Activated T-helper 2 cell treated with anti-CD3 and anti-CD28 coated beads, Interferon-gamma antibody, Interleukin-2, Interleukin-4, amounts not matched to agents 10 μg/mL and 5 μg/mL and 100 μg/mL, durations not matched to agents 14 hours and 24 hours and 36 hours (primary cell): ENCODE data around the gene TXNRD2. TPM values are rescaled to one million over a fixed set of nuclear protein-coding genes. Genes with fewer than 3 reads are reported as not detected.
"Not testable (repeated sequence)": the region's sequence is repeated elsewhere in the genome, so short reads cannot be mapped to it uniquely, and the experiment has no call there.

Experiments
- DNase-seq: peaks from one replicate; pipeline ENCODE4 v3.0.0; 2021; ENCODE audit warnings: low spot score
- H3K27ac Mint-ChIP-seq: one replicate; pipeline ENCODE4 v1.8.0; 2021; ENCODE audit warnings: mixed read lengths
- H3K27me3 Mint-ChIP-seq: one replicate; pipeline ENCODE4 v1.8.0; 2021; ENCODE audit warnings: low read depth, mixed read lengths
- H3K36me3 Mint-ChIP-seq: one replicate; pipeline ENCODE4 v1.8.0; 2021; ENCODE audit warnings: low read depth, mixed read lengths
- H3K4me1 Mint-ChIP-seq: one replicate; pipeline ENCODE4 v1.8.0; 2021; ENCODE audit warnings: low read depth, mixed read lengths
- H3K4me3 Mint-ChIP-seq: one replicate; pipeline ENCODE4 v1.8.0; 2021; ENCODE audit warnings: low read depth, mild to moderate bottlenecking, moderate library complexity, mixed read lengths
- H3K9me3 Mint-ChIP-seq: one replicate; pipeline ENCODE4 v1.8.0; 2021; ENCODE audit warnings: mixed read lengths
- intact Hi-C: fragments of 100-400 bp; cut with micrococcal nuclease; formaldehyde crosslinking; loops from one replicate; pipeline ENCODE4 v1.15.1; 2023
- total RNA-seq: library from RNA; stranded (reverse); gene quantifications from 2 replicates; pipeline ENCODE4 v1.2.3, GENCODE V29; 2022

The TXNRD2 gene
- total RNA-seq, 1 donor from 2014 or later, result 19.9 TPM

DNA sequence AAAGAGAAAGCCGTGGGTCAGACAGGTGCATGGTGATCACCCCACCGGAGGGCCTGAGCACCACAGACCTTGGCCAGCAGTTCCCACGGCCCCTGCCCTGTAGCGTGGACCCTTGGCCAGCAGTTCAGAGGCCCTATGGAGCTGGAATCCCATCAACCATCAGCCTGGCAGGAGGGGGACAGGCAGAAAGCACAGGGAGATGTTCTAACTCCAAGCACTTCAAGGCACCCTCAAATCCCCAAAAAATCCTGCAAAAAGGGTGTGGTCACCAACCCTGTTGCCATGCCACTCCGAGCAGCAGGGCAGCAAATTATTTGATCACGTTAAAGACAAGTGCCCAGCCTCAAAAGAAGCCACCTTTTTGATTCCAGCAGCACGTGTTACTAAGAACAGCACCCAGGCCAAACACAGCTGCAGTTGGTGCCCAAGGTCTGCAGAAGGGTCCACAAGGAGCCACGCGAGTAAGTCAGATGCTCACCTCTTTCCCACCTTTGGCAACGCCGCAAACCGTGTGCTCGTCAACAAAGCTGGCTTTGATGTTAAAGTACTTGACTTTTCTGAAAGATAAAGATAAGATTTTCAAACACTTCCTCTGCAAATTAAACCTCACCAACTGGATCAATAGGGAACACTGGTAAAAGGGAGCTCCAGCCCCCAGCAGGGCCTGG is 26.2 kb downstream of the TXNRD2 start:
- peaks cover 23% of the 10 kb centered on the region for H3K36me3 Mint-ChIP-seq
- intact Hi-C loops, result no loop called here
- no peaks in the 10 kb centered on the region for H3K4me1 Mint-ChIP-seq
- H3K27ac Mint-ChIP-seq, result no peak overlapping the region
- H3K4me3 Mint-ChIP-seq, result no peak overlapping the region
- H3K27me3 Mint-ChIP-seq, result no peaks in the 10 kb centered on the region
- no peaks in the 10 kb centered on the region for H3K9me3 Mint-ChIP-seq
- DNase-seq, result no peak

DNA sequence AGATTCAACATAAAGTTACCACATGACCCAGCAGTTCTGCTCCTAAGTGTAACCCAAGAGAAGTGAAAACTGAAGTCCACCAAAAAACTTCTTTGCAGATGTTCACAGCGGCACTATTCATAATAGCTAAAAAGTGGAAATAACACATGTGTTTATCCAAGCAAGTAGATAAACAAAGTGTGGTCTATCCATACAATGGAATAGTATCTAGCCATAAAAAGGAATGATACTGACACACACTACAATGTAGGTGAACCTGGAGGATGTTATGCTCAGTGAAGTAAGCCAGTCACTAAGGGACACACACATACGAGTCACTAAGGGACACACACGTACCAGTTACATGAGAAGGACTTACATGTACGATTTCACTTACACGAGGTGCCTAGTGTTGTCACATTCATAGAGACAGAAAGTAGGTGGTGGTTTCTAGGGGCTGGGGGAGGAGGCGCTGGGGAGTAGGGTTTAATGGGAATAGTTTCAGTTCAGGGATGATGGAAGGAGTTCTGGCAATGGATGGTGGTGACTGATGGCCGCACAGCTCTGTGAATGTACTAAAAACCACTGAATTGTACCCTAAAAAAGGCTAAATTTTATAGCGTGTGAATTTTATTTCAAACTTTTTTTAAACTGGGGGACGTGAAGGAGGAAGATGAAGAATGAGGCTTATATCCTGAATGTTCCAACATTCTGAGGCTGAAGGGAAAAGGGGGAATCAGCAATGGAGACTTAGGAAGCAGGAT is 27.2 kb downstream of the TXNRD2 start:
- peaks cover 5% of the 10 kb centered on the region for H3K4me1 Mint-ChIP-seq
- H3K36me3 Mint-ChIP-seq, result peaks cover 25% of the 10 kb centered on the region
- no peak overlapping the region for H3K27ac Mint-ChIP-seq
- intact Hi-C loops, result no loop called here
- no peak for DNase-seq
- no peak overlapping the region for H3K4me3 Mint-ChIP-seq
- H3K27me3 Mint-ChIP-seq, result no peaks in the 10 kb centered on the region
- no peaks in the 10 kb centered on the region for H3K9me3 Mint-ChIP-seq

DNA sequence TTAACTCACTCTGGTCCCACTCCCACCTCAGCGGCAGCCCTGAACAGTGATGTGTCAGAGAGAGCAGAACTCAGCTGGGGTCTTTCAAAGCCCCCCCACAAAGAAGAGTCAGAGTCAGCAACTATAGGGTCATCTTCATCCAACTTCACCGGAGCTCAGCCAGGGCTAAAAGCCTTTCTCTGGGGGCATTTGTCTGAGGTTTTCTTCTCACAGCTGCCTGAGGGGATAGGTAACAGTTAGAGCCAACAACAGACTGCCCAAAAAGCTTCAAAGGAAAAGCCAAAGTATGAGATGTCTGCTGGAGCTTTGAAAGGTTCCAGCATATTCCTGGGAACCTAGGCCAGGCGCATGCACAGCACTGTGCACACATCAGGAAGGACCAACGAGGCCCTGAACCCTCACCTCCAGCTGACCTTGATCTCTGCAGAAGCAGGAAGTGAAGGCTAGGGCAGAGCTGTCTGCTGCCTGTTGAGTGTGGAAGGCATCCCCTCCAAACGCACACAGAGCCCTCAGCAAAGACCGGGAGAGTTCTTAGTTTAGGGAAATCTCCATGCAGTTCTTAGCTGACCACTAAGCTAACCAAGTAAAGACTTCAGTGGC is 28.2 kb downstream of the TXNRD2 start:
- H3K27me3 Mint-ChIP-seq, result no peaks in the 10 kb centered on the region
- peaks cover 25% of the 10 kb centered on the region for H3K36me3 Mint-ChIP-seq
- no peak for DNase-seq
- H3K27ac Mint-ChIP-seq, result no peak overlapping the region
- peaks cover 7% of the 10 kb centered on the region for H3K4me1 Mint-ChIP-seq
- no peaks in the 10 kb centered on the region for H3K9me3 Mint-ChIP-seq
- H3K4me3 Mint-ChIP-seq, result no peak overlapping the region
- intact Hi-C loops, result no loop called here

- H3K27ac Mint-ChIP-seq, result no peak overlapping the region
- intact Hi-C loops, result no loop called here
Measured at GRCh38 chr22:19912271-19912999, 29.2 kb downstream of the TXNRD2 start.

DNA sequence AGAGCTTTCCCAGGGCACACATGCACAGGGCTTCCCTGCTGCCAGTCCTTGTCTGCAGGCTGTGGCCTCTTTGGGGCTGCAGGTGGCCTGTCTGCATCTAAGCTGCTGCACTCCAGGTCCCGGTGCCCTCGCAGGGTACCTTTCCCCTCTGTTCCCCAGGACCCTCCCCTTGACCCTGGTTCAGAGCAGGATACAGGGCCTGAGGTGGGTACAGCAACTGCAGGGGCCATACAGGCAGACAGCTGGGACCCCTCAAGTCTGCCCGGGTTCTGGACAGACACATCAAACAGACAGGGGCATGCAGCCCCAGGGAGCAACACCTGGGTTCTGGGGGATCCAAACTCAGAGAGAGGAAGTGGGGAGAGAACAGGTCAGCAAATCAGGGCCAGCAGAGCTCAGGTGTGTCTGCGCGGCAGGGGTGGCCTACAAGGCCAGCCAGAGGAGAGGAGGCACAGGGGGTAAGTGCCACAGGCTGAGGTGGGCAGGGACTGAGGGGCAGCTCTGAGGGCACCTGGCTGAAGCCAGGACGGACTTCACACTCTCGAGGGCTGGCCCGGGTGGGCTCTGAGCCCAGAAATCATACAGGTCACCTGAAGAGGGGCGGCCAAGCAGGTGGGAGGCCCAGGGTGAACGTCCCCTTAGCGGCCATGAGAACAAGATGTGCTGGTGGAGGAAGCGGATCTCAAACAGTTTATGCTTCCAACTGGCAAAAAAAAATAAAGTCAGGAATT is 29.9 kb downstream of the TXNRD2 start:
- Mint-ChIP-seq H3K27ac (no peak overlapping the region), H3K4me3 (no peak overlapping the region), H3K27me3 (no peaks in the 10 kb centered on the region), H3K36me3 (peaks cover 25% of the 10 kb centered on the region), H3K9me3 (no peaks in the 10 kb centered on the region), H3K4me1 (peaks cover 7% of the 10 kb centered on the region)
- no peak for DNase-seq
- intact Hi-C loops, result no loop called here

More at GRCh38 chr22:19912271-19912999, 29.2 kb downstream of the TXNRD2 start:
- Mint-ChIP-seq H3K9me3 (no peaks in the 10 kb centered on the region), H3K4me1 (peaks cover 7% of the 10 kb centered on the region), H3K36me3 (peaks cover 25% of the 10 kb centered on the region), H3K4me3 (no peak overlapping the region), H3K27me3 (no peaks in the 10 kb centered on the region)
- no peak for DNase-seq

DNA sequence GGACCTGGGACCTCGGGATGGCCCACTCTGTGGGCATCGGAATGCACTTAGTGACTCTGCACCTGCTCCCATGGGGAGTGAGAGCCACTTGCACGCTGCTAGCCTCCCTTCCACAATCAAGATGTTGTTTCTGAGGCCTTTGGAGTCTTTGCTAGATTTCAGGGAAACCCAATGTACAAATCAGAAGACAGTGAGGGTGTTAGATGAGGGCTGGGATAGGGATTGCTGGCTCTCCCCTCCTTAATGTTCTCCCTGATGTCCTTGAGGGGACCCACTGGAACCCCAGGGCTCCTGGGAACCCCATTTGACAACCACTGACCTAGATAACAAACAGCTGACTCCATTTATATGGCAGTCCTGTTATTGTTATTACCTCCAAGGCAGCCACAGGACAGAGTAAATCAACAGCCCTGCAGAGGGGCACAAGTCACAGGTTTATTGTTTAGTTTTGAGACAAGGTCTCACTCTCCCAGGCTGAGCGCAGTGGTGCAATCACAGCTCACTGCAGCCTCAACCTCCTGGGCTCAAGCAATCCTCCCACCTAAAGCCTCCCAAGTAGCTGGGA is 31.4 kb downstream of the TXNRD2 start:
- no peak overlapping the region for H3K4me3 Mint-ChIP-seq
- intact Hi-C loops, result loop anchor here (1.0 kb wide), 1 partner anchor 180 kb away; no protein-coding TSS in a partner anchor
- peaks cover 25% of the 10 kb centered on the region for H3K36me3 Mint-ChIP-seq
- peaks cover 7% of the 10 kb centered on the region for H3K4me1 Mint-ChIP-seq
- H3K27ac Mint-ChIP-seq, result no peak overlapping the region
- no peaks in the 10 kb centered on the region for H3K27me3 Mint-ChIP-seq
- no peak for DNase-seq
- no peaks in the 10 kb centered on the region for H3K9me3 Mint-ChIP-seq

- Mint-ChIP-seq H3K4me1 (peaks cover 7% of the 10 kb centered on the region), H3K36me3 (peaks cover 19% of the 10 kb centered on the region), H3K9me3 (no peaks in the 10 kb centered on the region), H3K27me3 (no peaks in the 10 kb centered on the region), H3K27ac (no peak overlapping the region), H3K4me3 (no peak overlapping the region)
- intact Hi-C loops, result loop anchor here (1.0 kb wide), 1 partner anchor 179 kb away; no protein-coding TSS in a partner anchor
- DNase-seq, result peak; percentile 69
Measured at GRCh38 chr22:19909350-19910179, 32.1 kb downstream of the TXNRD2 start.

- intact Hi-C loops, H3K4me1 Mint-ChIP-seq, H3K27me3 Mint-ChIP-seq, H3K9me3 Mint-ChIP-seq, H3K4me3 Mint-ChIP-seq, DNase-seq, H3K36me3 Mint-ChIP-seq, H3K27ac Mint-ChIP-seq: not testable (repeated sequence)
Measured at GRCh38 chr22:19907902-19908301, 33.7 kb downstream of the TXNRD2 start.

- DNase-seq, intact Hi-C loops, H3K9me3 Mint-ChIP-seq, H3K4me1 Mint-ChIP-seq, H3K27me3 Mint-ChIP-seq, H3K36me3 Mint-ChIP-seq, H3K4me3 Mint-ChIP-seq, H3K27ac Mint-ChIP-seq: not testable (repeated sequence)
Measured at GRCh38 chr22:19906864-19907263, 34.8 kb downstream of the TXNRD2 start.

- no peak overlapping the region for H3K4me3 Mint-ChIP-seq
- H3K9me3 Mint-ChIP-seq, result no peaks in the 10 kb centered on the region
- no peak for DNase-seq
- H3K36me3 Mint-ChIP-seq, result peaks cover 3% of the 10 kb centered on the region
- no peaks in the 10 kb centered on the region for H3K27me3 Mint-ChIP-seq
- no peak overlapping the region for H3K27ac Mint-ChIP-seq
- H3K4me1 Mint-ChIP-seq, result peaks cover 7% of the 10 kb centered on the region
- intact Hi-C loops, result no loop called here
Measured at GRCh38 chr22:19905347-19906276, 36.0 kb downstream of the TXNRD2 start.

DNA sequence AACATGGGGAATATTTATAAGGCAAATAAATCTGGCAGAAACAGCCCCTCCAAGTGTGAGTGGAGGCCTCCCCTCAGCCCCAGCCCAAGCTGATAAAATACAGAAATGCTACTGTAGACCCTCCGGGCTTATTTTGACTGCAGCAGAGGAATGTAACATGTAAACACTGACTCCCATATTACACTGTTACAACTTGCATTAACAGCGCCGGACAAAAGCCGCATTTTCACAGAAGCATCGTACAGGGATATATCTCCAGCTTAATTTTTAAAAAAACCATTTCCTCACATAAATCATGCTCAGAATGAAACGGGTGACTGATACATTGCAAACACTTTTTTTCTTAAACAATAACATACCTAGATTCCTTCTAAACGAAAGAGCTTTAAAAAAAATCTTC is 36.7 kb downstream of the TXNRD2 start:
- Mint-ChIP-seq H3K4me1 (peaks cover 7% of the 10 kb centered on the region), H3K27me3 (no peaks in the 10 kb centered on the region), H3K27ac (no peak overlapping the region), H3K4me3 (no peak overlapping the region), H3K36me3 (peaks cover 2% of the 10 kb centered on the region), H3K9me3 (no peaks in the 10 kb centered on the region)
- intact Hi-C loops, result no loop called here
- no peak for DNase-seq
